C4-2B (cell line): Measurements from ENCODE around the gene P4HA3.

Experiments used
- H3K27ac ChIP-seq: fragments of 450-650 bp; 2 replicates; pipeline ENCODE4 v1.5.1; 2017
- CTCF ChIP-seq: fragments of 450-650 bp; conservative IDR thresholded peaks from 2 replicates; pipeline ENCODE4 v1.5.1; 2017; ENCODE audit warnings: mild to moderate bottlenecking
- ZFX ChIP-seq: fragments of 450-650 bp; IDR thresholded peaks from 2 replicates; pipeline ENCODE4 v1.6.1; 2017

The P4HA3 gene

DNA sequence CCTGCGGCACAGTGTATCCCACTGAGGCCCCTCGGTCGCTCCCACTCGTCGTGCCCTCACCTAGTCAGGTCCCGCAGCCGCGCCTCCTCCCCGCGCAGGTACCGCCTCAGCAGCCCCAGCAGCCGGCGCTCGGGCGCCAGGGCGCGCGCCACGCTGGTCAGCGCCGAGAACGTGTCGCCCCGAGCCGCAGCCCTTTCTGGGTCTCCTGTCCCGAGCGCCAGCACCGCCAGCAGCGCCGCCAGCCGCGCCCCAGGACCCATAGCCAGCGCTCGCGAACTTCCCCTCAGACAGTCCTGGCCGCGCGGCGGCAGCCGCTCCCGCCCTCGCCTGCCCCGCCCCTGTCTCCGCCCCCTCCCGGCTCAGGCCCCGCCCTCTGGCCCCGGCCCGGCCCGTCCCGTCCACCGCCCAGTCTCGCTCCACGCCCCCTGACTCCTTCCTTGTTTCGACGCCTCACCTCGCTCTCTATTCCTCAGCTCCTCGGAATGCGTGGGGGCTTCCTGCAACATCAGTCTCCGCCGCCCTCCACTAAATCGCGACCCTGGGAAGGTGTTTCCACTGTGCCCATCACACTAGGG, at the start of gene P4HA3:
Gene P4HA3, minus strand, starts transcription at position 289 of the 575 bp plus-strand sequence. Its CDS starts 29 bp downstream, at position 260.
- no peak for TF ChIP-seq ZFX
- TF ChIP-seq CTCF, result peak; percentile 52
- H3K27ac ChIP-seq, result peak within 1 kb of the TSS; percentile 11; the same call in 1 of the 2 replicates

DNA sequence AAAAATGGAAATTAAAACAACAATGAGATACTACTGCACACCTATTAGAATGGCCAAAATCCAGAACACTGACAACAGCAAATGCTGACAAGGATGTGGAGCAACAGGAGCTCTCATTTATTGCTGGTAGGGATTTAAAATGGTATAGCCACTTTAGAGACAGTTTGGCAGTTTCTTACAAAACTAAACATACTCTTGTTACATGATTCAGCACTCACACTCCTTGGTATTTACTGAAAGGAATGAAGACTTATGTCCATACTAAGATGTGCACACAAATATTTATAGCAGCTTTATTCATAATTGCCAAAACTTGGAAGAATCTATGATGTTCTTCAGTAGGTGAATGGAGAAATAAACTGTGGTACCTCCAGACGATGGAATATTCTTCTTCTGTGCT, 46.0 kb upstream of the P4HA3 start:
- TF ChIP-seq CTCF (no peak), ZFX (no peak)
- H3K27ac ChIP-seq, result no peak overlapping the region

GRCh38 chr11:74355626-74356025, 44.2 kb upstream of the P4HA3 start:
- TF ChIP-seq CTCF (no peak), ZFX (no peak)
- H3K27ac ChIP-seq, result no peak overlapping the region

GRCh38 chr11:74354036-74354435, 42.6 kb upstream of the P4HA3 start:
- TF ChIP-seq CTCF, result no peak
- no peak for TF ChIP-seq ZFX
- H3K27ac ChIP-seq, result no peak overlapping the region

DNA sequence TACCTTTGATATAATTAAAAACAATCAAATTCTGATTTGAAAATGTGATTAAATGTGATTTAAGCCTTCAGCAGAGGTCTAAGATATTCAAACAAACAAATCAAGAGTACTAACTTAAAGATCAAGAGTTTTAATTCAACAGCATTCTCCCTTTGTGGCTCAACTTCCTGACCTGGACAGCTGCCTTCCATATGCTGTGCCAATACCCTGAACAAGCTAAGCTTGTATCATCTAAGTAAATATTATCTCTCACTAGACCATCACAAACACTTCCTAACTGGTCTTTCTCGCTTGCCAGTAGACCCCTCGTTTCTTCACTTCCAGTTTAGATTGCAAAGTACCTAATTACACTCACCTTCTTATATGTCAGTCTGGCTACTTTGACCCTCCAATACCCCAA, 35.9 kb upstream of the P4HA3 start:
- H3K27ac ChIP-seq, result no peak overlapping the region
- TF ChIP-seq CTCF (no peak), ZFX (no peak)

GRCh38 chr11:74345420-74345819, 34.0 kb upstream of the P4HA3 start:
- no peak overlapping the region for H3K27ac ChIP-seq
- TF ChIP-seq CTCF (no peak), ZFX (no peak)

GRCh38 chr11:74341921-74342320, 30.5 kb upstream of the P4HA3 start:
- peak overlapping the region; percentile 69 for H3K27ac ChIP-seq

More at GRCh38 chr11:74341921-74342320, 30.5 kb upstream of the P4HA3 start:
- TF ChIP-seq CTCF (no peak), ZFX (no peak)
